Stomach (tissue), 9 donors: ENCODE measurements around the gene ZNF830. TPM values are rescaled to one million over a fixed set of nuclear protein-coding genes. Genes with fewer than 3 reads are reported as not detected.
A peak's percentile ranks its signal among the peaks of the same experiment; 100 is the strongest.

Experiments used
- DNase-seq, 2 donors: peaks; one replicate each; pipeline versions ENCODE4 v3.0.0 to v3.0.0-alpha.2; 2013 to 2019
- H3K27ac ChIP-seq, 5 donors: fragments of 200-600 bp in 4 of 5; sonication (generic) in 4 of 5; one replicate each; pipeline ENCODE4 v1.5.1; 2013 to 2019; ENCODE audit warnings: mild to moderate bottlenecking in 1 of 5, moderate library complexity in 1 of 5
- H3K27me3 ChIP-seq, 3 donors: fragments of 200-600 bp; sonication (generic); one replicate each; pipeline ENCODE4 v1.5.1; 2017 to 2019; ENCODE audit warnings: mixed run types in 1 of 3
- H3K36me3 ChIP-seq, 4 donors: fragments of 200-600 bp; sonication (generic); 1 replicate in 3 of 4; 2 replicates in 1 of 4; pipeline ENCODE4 v1.5.1; 2016 to 2019
- H3K4me1 ChIP-seq, 4 donors: fragments of 200-600 bp; sonication (generic); one replicate each; pipeline ENCODE4 v1.5.1; 2016 to 2019
- H3K4me3 ChIP-seq, 4 donors: fragments of 200-600 bp; sonication (generic) in 3 of 4; one replicate each; pipeline ENCODE4 v1.5.1; 2016 to 2019; ENCODE audit warnings: mild to moderate bottlenecking in 1 of 4
- H3K9me3 ChIP-seq, 4 donors: fragments of 200-600 bp; sonication (generic); one replicate each; pipeline ENCODE4 v1.5.1; 2016 to 2019
- CTCF ChIP-seq, 7 experiments: fragments of 450-650 bp in 4 of 7; fragments of 200-600 bp in 3 of 7; sonication (generic) in 3 of 7; IDR thresholded peaks; one replicate each; pipeline ENCODE4 v1.5.1; 2016 to 2019; ENCODE audit warnings: antibody characterized with exemption in 7 of 7, control low read depth in 2 of 7, mild to moderate bottlenecking in 1 of 7
- EP300 ChIP-seq: sonication (generic); formaldehyde crosslinking; IDR thresholded peaks from one replicate; pipeline ENCODE4 v1.6.1; 2017; ENCODE audit warnings: antibody characterized with exemption
- POLR2A ChIP-seq, 4 donors: fragments of 450-650 bp; IDR thresholded peaks; one replicate each; pipeline ENCODE4 v1.6.1; 2016; ENCODE audit warnings: antibody characterized with exemption in 4 of 4, control low read depth in 2 of 4, mild to moderate bottlenecking in 1 of 4, moderate library complexity in 1 of 4
- POLR2AphosphoS5 ChIP-seq, 3 donors: sonication (generic); formaldehyde crosslinking; IDR thresholded peaks; one replicate each; pipeline ENCODE4 v1.6.1; 2016; ENCODE audit warnings: antibody characterized with exemption in 3 of 3
- WGBS, 5 donors: extraction: QIAGEN DNeasy Blood & Tissue Kit in 3 of 5; methylation state at CpG; one replicate each; pipeline versions ENCODE4 v1.1.5 to v1.1.7; 2013 to 2018; 5-methylcytosine and 5-hydroxymethylcytosine counted together
- intact Hi-C: fragments of 100-400 bp; cut with DNase I; formaldehyde crosslinking; loops from one replicate; pipeline ENCODE4 v1.15.1; 2023; ENCODE audit warnings: low total_unique reads
- polyA plus RNA-seq, 3 donors: library from polyadenylated mRNA; stranded (reverse); fragments of 200-250 nt; gene quantifications; one replicate each; pipeline ENCODE4 v1.2.3, GENCODE V29; 2013
- total RNA-seq, 5 donors: library from RNA; depleted of rRNA; stranded (reverse); fragments of >200 nt; gene quantifications; one replicate each; pipeline versions ENCODE4 v1.1.0 to v1.2.3, GENCODE V29; 2014 to 2016
- donor health status: healthy with polysubstance abuse.
- donor health status: Bipolar disorder and iron deficiency.
- donor health status: healthy.

ZNF830 gene
- total and polyA plus RNA-seq, 8 donors: 7.7 to 20.2 (median 9.4) TPM

- 17 to 34% (median 23%) methylated on average over 6 of the region's 6 CpGs for WGBS, 5 donors
- peaks cover 22 to 91% (median 88%) of the 10 kb centered on the region in 4 donors for H3K36me3 ChIP-seq
- peak; percentile 54 to 90 for DNase-seq
These were observed 29.6 kb downstream of the ZNF830 start for GRCh38 chr17:34990921-34991365.

GRCh38 chr17:34991606-34992005 is 30.3 kb downstream of the ZNF830 start:
- intact Hi-C loops: no loop called here
- peaks cover 6 to 38% (median 21%) of the 10 kb centered on the region in 4 donors for H3K4me1 ChIP-seq
- no peak overlapping the region for H3K4me3 ChIP-seq
- TF ChIP-seq POLR2A (IDR thresholded peaks at IDR 0.05): no peak
- TF ChIP-seq POLR2AphosphoS5 (IDR thresholded peaks at IDR 0.05): no peak
- no peak for TF ChIP-seq CTCF (IDR thresholded peaks at IDR 0.05)
- TF ChIP-seq EP300: no peak
- 65 to 97% (median 91%) methylated on average over 2 to 3 of the region's 3 CpGs for WGBS, 5 donors
- DNase-seq: no peak
- peaks cover 22 to 91% (median 85%) of the 10 kb centered on the region in 4 donors for H3K36me3 ChIP-seq
- peak overlapping the region in 4 of 5 donors; percentile 20 to 74 (median 59) for H3K27ac ChIP-seq
- no peaks in the 10 kb centered on the region for H3K27me3 ChIP-seq
- no peaks in the 10 kb centered on the region for H3K9me3 ChIP-seq

More at GRCh38 chr17:34990921-34991365, 29.6 kb downstream of the ZNF830 start:
- Histone ChIP-seq H3K4me1 (peaks cover 6 to 32% (median 15%) of the 10 kb centered on the region in 4 donors), H3K9me3 (no peaks in the 10 kb centered on the region), H3K27me3 (no peaks in the 10 kb centered on the region), H3K4me3 (no peak overlapping the region), H3K27ac (peak overlapping the region; percentile 20 to 74 (median 48))
- intact Hi-C loops: no loop called here
- no peak for TF ChIP-seq POLR2A (IDR thresholded peaks at IDR 0.05)
- TF ChIP-seq POLR2AphosphoS5 (IDR thresholded peaks at IDR 0.05): peak; percentile 53 to 87 (median 58)

- Histone ChIP-seq H3K9me3 (no peaks in the 10 kb centered on the region), H3K36me3 (peaks cover 22 to 84% (median 78%) of the 10 kb centered on the region in 4 donors), H3K4me1 (peaks cover 18 to 53% (median 35%) of the 10 kb centered on the region in 4 donors), H3K27me3 (no peaks in the 10 kb centered on the region), H3K27ac (no peak overlapping the region), H3K4me3 (no peak overlapping the region)
- DNase-seq: no peak
- intact Hi-C loops: no loop called here
- WGBS, 5 donors: 64 to 82% (median 75%) methylated on average over 2 of the region's 2 CpGs
- TF ChIP-seq POLR2A (IDR thresholded peaks at IDR 0.05) (no peak), POLR2AphosphoS5 (IDR thresholded peaks at IDR 0.05) (no peak), EP300 (no peak), CTCF (IDR thresholded peaks at IDR 0.05) (no peak)
These were observed 31.7 kb downstream of the ZNF830 start for GRCh38 chr17:34993031-34993430.

- Histone ChIP-seq H3K9me3 (no peaks in the 10 kb centered on the region), H3K4me3 (no peak overlapping the region), H3K4me1 (peaks cover 14 to 47% (median 42%) of the 10 kb centered on the region in 4 donors), H3K27me3 (no peaks in the 10 kb centered on the region), H3K36me3 (peaks cover 32 to 90% (median 86%) of the 10 kb centered on the region in 4 donors), H3K27ac (peak overlapping the region; percentile 31 to 81 (median 68))
- intact Hi-C loops: no loop called here
- WGBS, 5 donors: 63 to 83% (median 77%) methylated on average over 3 of the region's 3 CpGs
- TF ChIP-seq EP300 (no peak), POLR2A (IDR thresholded peaks at IDR 0.05) (no peak), CTCF (IDR thresholded peaks at IDR 0.05) (no peak), POLR2AphosphoS5 (IDR thresholded peaks at IDR 0.05) (no peak)
- no peak for DNase-seq
These were observed 35.3 kb downstream of the ZNF830 start for GRCh38 chr17:34996422-34997285.
